Measurements from ENCODE around the gene LBX2. TPM values are rescaled to one million over a fixed set of nuclear protein-coding genes. Genes with fewer than 3 reads are reported as not detected.
A peak's percentile ranks its signal among the peaks of the same experiment; 100 is the strongest.

Gene LBX2
- total RNA-seq: 0.69 and 1.2 TPM in 2 replicates

DNA sequence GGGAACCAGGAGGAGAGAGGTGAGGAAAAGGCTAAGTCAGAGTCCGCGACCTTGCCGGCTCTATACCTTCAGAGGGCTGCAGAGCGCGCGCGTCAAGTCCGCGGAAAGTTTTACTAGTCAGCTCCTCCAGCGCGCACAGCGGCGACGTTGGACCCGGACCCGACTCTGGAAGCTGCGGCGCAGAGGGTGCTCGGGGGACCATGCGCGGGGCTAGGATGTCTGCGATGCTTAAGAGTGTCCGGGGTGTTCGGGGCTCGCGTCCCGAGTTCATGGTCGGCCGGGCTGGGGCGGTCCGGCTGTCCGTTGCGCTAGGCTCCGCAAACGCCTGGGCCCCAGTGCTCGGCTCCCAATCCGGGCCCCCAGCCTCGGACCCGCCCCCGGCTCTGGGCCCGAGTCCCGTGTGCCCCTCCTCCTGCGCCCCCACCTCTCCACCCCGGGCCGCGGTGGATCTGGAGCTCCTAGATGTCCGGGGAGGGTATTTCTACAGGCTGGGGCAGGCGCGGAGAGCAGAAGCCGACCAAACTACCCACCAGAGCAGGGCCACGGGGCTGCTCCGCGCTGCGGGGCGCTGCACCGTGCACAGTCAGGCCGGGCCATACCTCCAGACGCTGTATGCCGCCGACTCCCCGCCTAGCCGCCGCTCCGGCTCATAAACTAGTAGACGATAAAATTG, at the start of gene LBX2:
Gene LBX2, minus strand, starts transcription at position 337 of the 673 bp plus-strand sequence. Its CDS starts 66 bp downstream, at position 271.
- no peak for DNase-seq
- POLR2A ChIA-PET: interaction anchor here (0.7 to 2.5 kb wide), 9 partner anchors 10 to 294 kb away, joined by 3 to 11 read pairs (median 3); partner anchors contain the start of genes AUP1, HTRA2 and MRPL53
- intact Hi-C loops (cut with micrococcal nuclease): loop anchor here (2.0 kb wide), 1 partner anchor 15 kb away; the partner anchor contains the start of gene TLX2
- Mint-ChIP-seq H3K27ac (peak within 1 kb of the TSS; percentile 62), H3K36me3 (ENCODE audit: low read depth) (peaks cover 8% of the 10 kb centered on the region), H3K27me3 (peaks cover 32% of the 10 kb centered on the region), H3K4me3 (peak within 1 kb of the TSS; percentile 87), H3K9me3 (no peaks in the 10 kb centered on the region), H3K4me1 (peaks cover 48% of the 10 kb centered on the region)
- CTCF ChIA-PET: interaction anchor here (0.9 to 1.5 kb wide), 2 partner anchors 17 to 32 kb away, joined by 3 to 5 read pairs; partner anchors contain the start of genes CCDC142 and TTC31
- no peak for TF ChIP-seq CTCF (IDR thresholded peaks at IDR 0.05)
- peak; percentile 16 for ATAC-seq (ENCODE audit: low read depth)

- no peak for TF ChIP-seq CTCF (IDR thresholded peaks at IDR 0.05)
- peaks cover 24% of the 10 kb centered on the region for H3K4me1 Mint-ChIP-seq
- peaks cover 19% of the 10 kb centered on the region for H3K27me3 Mint-ChIP-seq
- intact Hi-C loops (cut with micrococcal nuclease): no loop called here
- ChIA-PET CTCF (no interaction called here), POLR2A (interaction anchor here (1.4 kb wide), 1 partner anchor 18 kb away, joined by 5 read pairs; the partner anchor contains the start of genes AUP1 and HTRA2)
- peak overlapping the region; percentile 75 for H3K4me3 Mint-ChIP-seq
- no peaks in the 10 kb centered on the region for H3K36me3 Mint-ChIP-seq (ENCODE audit: low read depth)
- no peak overlapping the region for H3K27ac Mint-ChIP-seq
- H3K9me3 Mint-ChIP-seq: no peaks in the 10 kb centered on the region
- DNase-seq (no peak), ATAC-seq (ENCODE audit: low read depth) (no peak)
Observed at GRCh38 chr2:74548285-74548899, 49.0 kb upstream of the LBX2 start.

DNA sequence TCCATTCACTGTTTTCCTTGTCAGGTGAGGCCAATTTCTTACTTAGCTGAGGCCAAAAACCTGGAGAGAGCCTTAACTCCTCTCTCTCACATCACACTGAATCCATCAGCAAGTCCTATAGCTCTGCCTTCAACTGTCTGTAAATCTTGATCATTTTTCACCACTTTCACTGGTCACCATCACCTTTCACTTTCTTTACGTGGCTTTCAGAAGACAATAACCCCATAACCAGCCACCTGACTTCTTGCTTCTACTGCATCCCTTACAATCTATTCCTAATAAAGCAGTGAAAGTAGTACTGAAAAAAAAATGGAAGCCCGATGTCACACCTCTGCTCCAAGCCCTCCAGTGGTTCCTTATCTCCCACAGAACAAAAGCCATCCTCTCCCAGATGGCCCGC, 46.6 kb upstream of the LBX2 start:
- Mint-ChIP-seq H3K4me3 (no peak overlapping the region), H3K9me3 (no peaks in the 10 kb centered on the region), H3K27me3 (peaks cover 19% of the 10 kb centered on the region), H3K4me1 (peaks cover 13% of the 10 kb centered on the region), H3K36me3 (ENCODE audit: low read depth) (no peaks in the 10 kb centered on the region), H3K27ac (no peak overlapping the region)
- ChIA-PET POLR2A (no interaction called here), CTCF (interaction anchor here (1.4 to 2.4 kb wide), 3 partner anchors 39 to 50 kb away, joined by 3 to 8 read pairs (median 5); partner anchors contain the start of gene PCGF1)
- TF ChIP-seq CTCF (IDR thresholded peaks at IDR 0.05): no peak
- ATAC-seq (ENCODE audit: low read depth): no peak
- intact Hi-C loops (cut with micrococcal nuclease): no loop called here
- DNase-seq: no peak

DNA sequence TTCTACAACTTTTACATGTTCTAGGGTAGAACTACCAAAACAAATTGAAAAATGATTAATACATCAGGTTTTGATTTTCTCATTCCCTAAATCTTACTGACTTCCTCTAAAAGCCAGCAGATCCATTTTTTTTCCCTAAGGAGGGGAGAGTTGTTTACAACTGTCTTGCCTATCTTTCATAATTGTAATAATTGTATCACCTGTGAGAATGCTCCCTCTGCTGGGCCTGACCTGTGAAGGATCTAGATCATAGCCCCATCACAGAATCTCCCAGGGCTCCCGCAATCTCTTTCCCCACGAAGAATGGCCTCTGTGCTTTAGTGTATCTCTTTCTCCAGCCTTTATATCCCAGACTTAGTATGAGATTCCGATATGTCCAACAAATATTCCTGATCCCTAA, 45.2 kb upstream of the LBX2 start:
- no peak for TF ChIP-seq CTCF (IDR thresholded peaks at IDR 0.05)
- ChIA-PET POLR2A (interaction anchor here (0.8 to 1.1 kb wide), 3 partner anchors 13 to 62 kb away, joined by 3 to 4 read pairs (median 3); partner anchors contain the start of genes CCDC142 and TTC31), CTCF (interaction anchor here (1.1 to 2.7 kb wide), 9 partner anchors 15 to 62 kb away, joined by 3 to 14 read pairs (median 5); partner anchors contain the start of genes CCDC142, PCGF1 and TTC31)
- peaks cover 14% of the 10 kb centered on the region for H3K27me3 Mint-ChIP-seq
- no peak overlapping the region for H3K27ac Mint-ChIP-seq
- no peak overlapping the region for H3K4me3 Mint-ChIP-seq
- no peaks in the 10 kb centered on the region for H3K9me3 Mint-ChIP-seq
- ATAC-seq (ENCODE audit: low read depth): no peak
- DNase-seq: no peak
- intact Hi-C loops (cut with micrococcal nuclease): loop anchor here (1.0 kb wide), 1 partner anchor 61 kb away; the partner anchor contains the start of gene TTC31
- peaks cover 19% of the 10 kb centered on the region for H3K4me1 Mint-ChIP-seq
- no peaks in the 10 kb centered on the region for H3K36me3 Mint-ChIP-seq (ENCODE audit: low read depth)

DNA sequence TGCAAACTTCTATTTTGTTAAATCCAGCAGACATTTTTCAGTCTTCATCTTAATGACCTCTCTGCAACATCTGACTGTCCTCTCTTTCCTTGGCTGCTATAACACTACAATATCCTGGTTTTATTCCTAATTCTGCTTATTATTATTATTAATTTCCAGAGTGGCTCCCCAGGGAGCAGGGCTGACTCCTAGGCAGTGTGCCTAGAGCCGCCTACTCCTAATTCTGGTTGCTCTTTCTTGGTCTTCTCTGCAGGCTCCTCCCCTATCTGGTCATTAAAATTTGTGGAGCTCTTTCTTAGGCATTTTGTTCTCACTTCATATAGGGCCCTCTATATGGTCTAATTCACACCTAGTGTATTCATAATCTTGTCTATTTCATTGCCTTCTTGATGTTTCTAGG, 43.6 kb upstream of the LBX2 start:
- no peak for DNase-seq
- Mint-ChIP-seq H3K4me3 (no peak overlapping the region), H3K4me1 (peaks cover 23% of the 10 kb centered on the region), H3K27me3 (peaks cover 6% of the 10 kb centered on the region), H3K9me3 (peaks cover 2% of the 10 kb centered on the region), H3K36me3 (ENCODE audit: low read depth) (no peaks in the 10 kb centered on the region), H3K27ac (no peak overlapping the region)
- intact Hi-C loops (cut with micrococcal nuclease): no loop called here
- TF ChIP-seq CTCF (IDR thresholded peaks at IDR 0.05): no peak
- ChIA-PET POLR2A (interaction anchor here (0.7 to 0.9 kb wide), 2 partner anchors 12 to 40 kb away, joined by 3 to 9 read pairs; no protein-coding TSS in a partner anchor), CTCF (interaction anchor here (2.7 kb wide), 1 partner anchor 60 kb away, joined by 14 read pairs; the partner anchor contains the start of genes CCDC142 and TTC31)
- no peak for ATAC-seq (ENCODE audit: low read depth)

Measured in activated B cell treated with CpG ODN at 0.5 μM for 24 hours (primary cell).